GF-D8 (cell line): ENCODE results near the gene SCFD2.
"Not testable (repeated sequence)": the region's sequence is repeated elsewhere in the genome, so short reads cannot be mapped to it uniquely, and the experiment has no call there.

Experiments
- DNase-seq: peaks from one replicate; lab custom pipeline; 2025; lab: John Stamatoyannopoulos, UW

The SCFD2 gene

GRCh38 chr4:52850406-52851124 lies 515.3 kb downstream of the SCFD2 start:
- DNase-seq = no peak

GRCh38 chr4:52848254-52848653 lies 517.6 kb downstream of the SCFD2 start:
- no peak for DNase-seq

- DNase-seq = no peak
These were observed 519.4 kb downstream of the SCFD2 start for GRCh38 chr4:52846502-52846901.

- DNase-seq = no peak
These were observed 521.3 kb downstream of the SCFD2 start for GRCh38 chr4:52844596-52844995.

GRCh38 chr4:52843958-52844357 lies 521.9 kb downstream of the SCFD2 start:
- no peak for DNase-seq

- no peak for DNase-seq
These were observed 522.5 kb downstream of the SCFD2 start for GRCh38 chr4:52843351-52843750.

GRCh38 chr4:52842792-52843191 lies 523.1 kb downstream of the SCFD2 start:
- no peak for DNase-seq

GRCh38 chr4:52841682-52842456 lies 524.0 kb downstream of the SCFD2 start:
- no peak for DNase-seq

GRCh38 chr4:52840531-52841370 lies 525.1 kb downstream of the SCFD2 start:
- DNase-seq = no peak

- DNase-seq = no peak
These were observed 526.9 kb downstream of the SCFD2 start for GRCh38 chr4:52838729-52839586.

- no peak for DNase-seq
These were observed 527.9 kb downstream of the SCFD2 start for GRCh38 chr4:52837716-52838558.

- DNase-seq = no peak
These were observed 529.2 kb downstream of the SCFD2 start for GRCh38 chr4:52836678-52837077.

- DNase-seq = no peak
These were observed 529.7 kb downstream of the SCFD2 start for GRCh38 chr4:52836120-52836519.

- not testable (repeated sequence) for DNase-seq
These were observed 531.0 kb downstream of the SCFD2 start for GRCh38 chr4:52834641-52835456.

- DNase-seq = no peak
These were observed 531.8 kb downstream of the SCFD2 start for GRCh38 chr4:52833941-52834525.

GRCh38 chr4:52825460-52826090 lies 540.3 kb downstream of the SCFD2 start:
- no peak for DNase-seq

GRCh38 chr4:52824603-52825459 lies 541.0 kb downstream of the SCFD2 start:
- no peak for DNase-seq

- DNase-seq = no peak
These were observed 541.6 kb downstream of the SCFD2 start for GRCh38 chr4:52824270-52824602.
